Ovary (tissue), 9 donors: ENCODE data around the gene DENND5B. TPM values are rescaled to one million over a fixed set of nuclear protein-coding genes. Genes with fewer than 3 reads are reported as not detected.

Experiments used
- DNase-seq, 5 donors: peaks; one replicate each; pipeline ENCODE4 v3.0.0-alpha.2; 2019 to 2020
- H3K27ac ChIP-seq, 2 donors: fragments of 200-600 bp; one replicate each; pipeline versions ENCODE4 v1.5.1 to v1.8.0; 2019 to 2022
- H3K27me3 ChIP-seq: fragments of 200-600 bp; one replicate; pipeline ENCODE4 v1.8.0; 2022
- H3K36me3 ChIP-seq: fragments of 200-600 bp; sonication (generic); one replicate; pipeline ENCODE4 v1.5.1; 2019
- H3K4me1 ChIP-seq: one replicate; pipeline ENCODE4 v1.8.1; 2013; ENCODE audit warnings: mild to moderate bottlenecking, moderate library complexity; ENCODE audit not compliant: insufficient read depth
- H3K4me3 ChIP-seq: fragments of 200-600 bp; sonication (generic); one replicate; pipeline ENCODE4 v1.5.1; 2017
- H3K9me3 ChIP-seq, 2 donors: fragments of 200-600 bp in 1 of 2; sonication (generic) in 1 of 2; one replicate each; pipeline versions ENCODE4 v1.5.1 to v1.8.1; 2013 to 2019; ENCODE audit warnings: mild to moderate bottlenecking in 1 of 2, moderate library complexity in 1 of 2
- CTCF ChIP-seq, 3 donors: fragments of 450-650 bp in 2 of 3; fragments of 200-600 bp in 1 of 3; IDR thresholded peaks; one replicate each; pipeline versions ENCODE4 v1.5.1 to v1.8.0; 2016 to 2022; ENCODE audit warnings: antibody characterized with exemption in 3 of 3, mild to moderate bottlenecking in 1 of 3
- EP300 ChIP-seq: sonication (generic); formaldehyde crosslinking; IDR thresholded peaks from one replicate; pipeline ENCODE4 v1.6.1; 2017; ENCODE audit warnings: antibody characterized with exemption
- POLR2A ChIP-seq: fragments of 450-650 bp; IDR thresholded peaks from one replicate; pipeline ENCODE4 v1.6.1; 2017; ENCODE audit warnings: antibody characterized with exemption, mild to moderate bottlenecking, moderate library complexity
- WGBS, 3 donors: extraction: QIAGEN DNeasy Blood & Tissue Kit in 1 of 3; methylation state at CpG; one replicate each; pipeline versions ENCODE4 v1.1.5 to v1.1.7; 2013 to 2017; 5-methylcytosine and 5-hydroxymethylcytosine counted together
- intact Hi-C, 4 donors: fragments of 100-400 bp; cut with DNase I; formaldehyde crosslinking; loops; one replicate each; pipeline versions ENCODE4 v1.11.0 to v1.15.1; 2022 to 2023
- polyA plus RNA-seq, 2 donors: library from polyadenylated mRNA; stranded (reverse); fragments of 200-250 nt in 1 of 2; fragments of 350-450 nt in 1 of 2; fragmentation: Illumina TruSeq in 1 of 2; extraction: RNeasy Lipid Tissue Mini Kit (QIAGEN cat#74804) in 1 of 2; gene quantifications; one replicate each; pipeline ENCODE4 v1.2.3, GENCODE V29; 2013 to 2014
- total RNA-seq, 7 donors: library from RNA; depleted of rRNA in 2 of 7; stranded (reverse); fragments of >200 nt in 2 of 7; fragmentation: NEBNext Ultra II Directional in 3 of 7; extraction: Animal tissue kit (Norgen Biotek cat#: 25700) in 3 of 7; gene quantifications; one replicate each; pipeline versions ENCODE4 v1.1.0 to v1.2.4, GENCODE V29; 2016 to 2023
- donor health status: DM: no; HTN: no; CAD: no; lungs with moderate emphysema.
- donor health status: DM: no; HTN: no; CAD: no.
- donor health status: Bipolar disorder and iron deficiency.
- donor health status: DM: yes; HTN: yes; CAD: no.
- donor health status: DM: no; HTN: no; CAD: no.
- donor health status: DM: yes; HTN: yes; CAD: no.

The DENND5B gene
- total and polyA plus RNA-seq, 9 donors = 13.9 to 70.7 (median 47.9) TPM

- intact Hi-C loops = no loop called here
- Histone ChIP-seq H3K27me3 (no peaks in the 10 kb centered on the region), H3K4me1 (peaks cover 4% of the 10 kb centered on the region), H3K36me3 (no peaks in the 10 kb centered on the region), H3K9me3 (no peaks in the 10 kb centered on the region), H3K4me3 (peak overlapping the region; percentile 0), H3K27ac (peak overlapping the region in 1 of 2 donors; percentile 7)
- TF ChIP-seq EP300 (no peak), CTCF (IDR thresholded peaks at IDR 0.05) (no peak)
- DNase-seq = no peak
- 24 to 34% (median 31%) methylated on average over 10 of the region's 10 CpGs for WGBS, 3 donors
Measured at GRCh38 chr12:31370531-31371255, 220.2 kb downstream of the DENND5B start.

- Histone ChIP-seq H3K4me1 (peaks cover 4% of the 10 kb centered on the region), H3K27ac (peak overlapping the region in 1 of 2 donors; percentile 7), H3K36me3 (no peaks in the 10 kb centered on the region), H3K9me3 (no peaks in the 10 kb centered on the region), H3K27me3 (no peaks in the 10 kb centered on the region), H3K4me3 (peak overlapping the region; percentile 0)
- peak; percentile 46 to 61 (median 58) for DNase-seq
- intact Hi-C loops = no loop called here
- no peak for TF ChIP-seq CTCF (IDR thresholded peaks at IDR 0.05)
- no peak for TF ChIP-seq POLR2A
- no peak for TF ChIP-seq EP300
- 16 to 31% (median 28%) methylated on average over 21 of the region's 21 CpGs for WGBS, 3 donors
Measured at GRCh38 chr12:31369712-31370521, 221.0 kb downstream of the DENND5B start.

GRCh38 chr12:31368666-31369361 is 222.1 kb downstream of the DENND5B start:
- WGBS, 3 donors = 44 to 52% (median 47%) methylated on average over 8 of the region's 8 CpGs
- H3K36me3 ChIP-seq = no peaks in the 10 kb centered on the region
- H3K27me3 ChIP-seq = no peaks in the 10 kb centered on the region
- no peaks in the 10 kb centered on the region for H3K9me3 ChIP-seq
- TF ChIP-seq EP300 (no peak), CTCF (IDR thresholded peaks at IDR 0.05) (no peak), POLR2A (no peak)
- intact Hi-C loops = no loop called here
- peaks cover 4% of the 10 kb centered on the region for H3K4me1 ChIP-seq
- no peak for DNase-seq
- no peak overlapping the region for H3K4me3 ChIP-seq
- H3K27ac ChIP-seq = peak overlapping the region in 1 of 2 donors; percentile 29

- Histone ChIP-seq H3K36me3 (no peaks in the 10 kb centered on the region), H3K4me1 (peaks cover 4% of the 10 kb centered on the region), H3K9me3 (no peaks in the 10 kb centered on the region), H3K27me3 (no peaks in the 10 kb centered on the region), H3K27ac (no peak overlapping the region), H3K4me3 (no peak overlapping the region)
- TF ChIP-seq POLR2A = no peak
- TF ChIP-seq CTCF (IDR thresholded peaks at IDR 0.05) = no peak
- no peak for TF ChIP-seq EP300
- 82 to 85% (median 83%) methylated on average over 11 of the region's 11 CpGs for WGBS, 3 donors
- no peak for DNase-seq
- intact Hi-C loops = no loop called here
Measured at GRCh38 chr12:31366104-31366621, 224.8 kb downstream of the DENND5B start.
